ENCODE results near the gene RAPGEF2. TPM values are rescaled to one million over a fixed set of nuclear protein-coding genes. Genes with fewer than 3 reads are reported as not detected.
"Not testable (repeated sequence)": the region's sequence is repeated elsewhere in the genome, so short reads cannot be mapped to it uniquely, and the experiment has no call there.

RAPGEF2 gene
- total and polyA plus RNA-seq, 2 experiments from 2014 or later: 8.4 to 79.3 TPM

DNA sequence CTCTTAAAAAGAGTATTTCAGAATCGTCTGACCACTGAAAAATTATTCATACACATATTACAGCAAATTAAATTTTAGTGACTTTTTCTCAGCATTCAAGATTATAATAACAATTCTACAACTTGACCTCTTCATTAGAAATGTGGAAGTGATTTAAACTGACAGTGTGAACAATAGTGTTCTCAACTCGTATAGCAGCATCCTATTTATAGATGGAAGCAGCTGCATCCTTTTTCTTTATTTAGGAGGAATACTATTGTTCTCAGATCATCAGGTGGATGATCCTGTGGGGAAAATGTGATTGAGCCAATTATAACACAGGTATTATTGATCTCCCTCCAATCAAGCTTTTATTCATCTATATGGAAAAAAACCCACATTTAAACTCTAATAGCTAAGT, 56.7 kb downstream of the RAPGEF2 start:
- 82% methylated on average over 2 of the region's 2 CpGs for WGBS (ENCODE audit: low lambda C conversion rate, missing lambda C conversion rate)

DNA sequence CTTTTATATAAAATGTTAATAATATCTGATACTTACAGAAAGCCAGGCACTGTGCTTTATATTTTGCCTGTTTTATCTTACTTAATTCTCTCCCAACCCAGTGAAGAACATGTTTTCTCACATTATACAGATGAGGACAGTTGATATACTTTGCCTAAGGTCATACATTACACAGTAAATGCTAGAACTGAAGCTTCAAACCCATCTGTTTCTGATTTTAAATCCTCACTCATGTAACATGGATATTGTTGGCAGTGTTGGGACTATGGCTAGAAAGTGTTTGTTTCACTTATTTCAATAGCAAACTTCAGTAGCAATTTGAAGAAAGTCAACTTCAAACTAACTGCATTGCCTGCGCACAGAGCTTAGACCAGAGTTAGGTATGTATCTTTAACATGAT, 57.4 kb downstream of the RAPGEF2 start:
- Histone ChIP-seq H4K20me1 (ENCODE audit: insufficient read depth, poor library complexity, severe bottlenecking) (peaks cover 73% of the 10 kb centered on the region), H3K79me2 (peaks cover 96% of the 10 kb centered on the region)

More for the DNA sequence above, 56.7 kb downstream of the RAPGEF2 start:
- Histone ChIP-seq H2AFZ (no peak overlapping the region), H3K4me2 (no peak overlapping the region), H4K20me1 (ENCODE audit: insufficient read depth, poor library complexity, severe bottlenecking) (peaks cover 73% of the 10 kb centered on the region), H3K27me3 (no peaks in the 10 kb centered on the region), H3K27ac (no peak overlapping the region), H3K79me2 (peaks cover 96% of the 10 kb centered on the region), H3K36me3 (replicated peaks; ENCODE audit: insufficient read depth, low read depth) (no peaks in the 10 kb centered on the region), H3K9me3 (ENCODE audit: low read depth) (no peaks in the 10 kb centered on the region), H3K4me1 (ENCODE audit: insufficient read depth) (peaks cover 21% of the 10 kb centered on the region), H3K4me3 (no peak overlapping the region), H3K9me2 (replicated peaks; ENCODE audit: insufficient read depth) (no peaks in the 10 kb centered on the region)
- TF ChIP-seq, protein P1, sequence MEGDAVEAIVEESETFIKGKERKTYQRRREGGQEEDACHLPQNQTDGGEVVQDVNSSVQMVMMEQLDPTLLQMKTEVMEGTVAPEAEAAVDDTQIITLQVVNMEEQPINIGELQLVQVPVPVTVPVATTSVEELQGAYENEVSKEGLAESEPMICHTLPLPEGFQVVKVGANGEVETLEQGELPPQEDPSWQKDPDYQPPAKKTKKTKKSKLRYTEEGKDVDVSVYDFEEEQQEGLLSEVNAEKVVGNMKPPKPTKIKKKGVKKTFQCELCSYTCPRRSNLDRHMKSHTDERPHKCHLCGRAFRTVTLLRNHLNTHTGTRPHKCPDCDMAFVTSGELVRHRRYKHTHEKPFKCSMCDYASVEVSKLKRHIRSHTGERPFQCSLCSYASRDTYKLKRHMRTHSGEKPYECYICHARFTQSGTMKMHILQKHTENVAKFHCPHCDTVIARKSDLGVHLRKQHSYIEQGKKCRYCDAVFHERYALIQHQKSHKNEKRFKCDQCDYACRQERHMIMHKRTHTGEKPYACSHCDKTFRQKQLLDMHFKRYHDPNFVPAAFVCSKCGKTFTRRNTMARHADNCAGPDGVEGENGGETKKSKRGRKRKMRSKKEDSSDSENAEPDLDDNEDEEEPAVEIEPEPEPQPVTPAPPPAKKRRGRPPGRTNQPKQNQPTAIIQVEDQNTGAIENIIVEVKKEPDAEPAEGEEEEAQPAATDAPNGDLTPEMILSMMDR (IDR thresholded peaks at IDR 0.05; ENCODE audit: poor library complexity): no peak
- TF ChIP-seq EZH2 (IDR thresholded peaks at IDR 0.05; ENCODE audit: borderline replicate concordance) (no peak), EZH2phosphoT487 (IDR thresholded peaks at IDR 0.05; ENCODE audit: low read depth, severe bottlenecking, unreplicated experiment) (no peak)
- no peak for DNase-seq (ENCODE audit: low spot score)

DNA sequence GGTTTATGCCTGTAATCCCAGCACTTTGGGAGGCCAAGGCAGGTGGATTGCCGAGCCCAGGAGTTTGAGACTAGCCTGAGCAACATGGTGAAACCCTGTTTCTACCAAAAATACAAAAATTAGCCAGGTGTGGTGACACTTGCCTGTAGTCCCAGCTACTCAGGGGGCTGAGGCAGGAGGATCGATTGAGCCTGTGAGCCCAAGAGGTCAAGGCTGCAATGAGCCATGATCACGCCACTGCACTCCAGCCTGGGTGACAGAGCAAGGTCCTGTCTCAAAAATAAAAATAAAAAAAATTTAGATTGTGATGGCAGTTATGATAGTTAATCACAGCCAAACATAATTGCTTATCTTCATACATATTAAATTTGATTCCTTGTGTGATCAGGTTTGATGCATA, 58.6 kb downstream of the RAPGEF2 start:
- peaks cover 95% of the 10 kb centered on the region for H3K79me2 ChIP-seq
- 86% methylated on average over 3 of the region's 3 CpGs for WGBS (ENCODE audit: low lambda C conversion rate, missing lambda C conversion rate)
- H3K4me2 ChIP-seq; H3K27ac ChIP-seq; H3K27me3 ChIP-seq; H3K36me3 ChIP-seq (replicated peaks; ENCODE audit: insufficient read depth, low read depth); H2AFZ ChIP-seq; DNase-seq (ENCODE audit: low spot score); H3K9me3 ChIP-seq (ENCODE audit: low read depth); H3K4me3 ChIP-seq; H3K9me2 ChIP-seq (replicated peaks; ENCODE audit: insufficient read depth): not testable (repeated sequence)
- peaks cover 21% of the 10 kb centered on the region for H3K4me1 ChIP-seq (ENCODE audit: insufficient read depth)
- peaks cover 68% of the 10 kb centered on the region for H4K20me1 ChIP-seq (ENCODE audit: insufficient read depth, poor library complexity, severe bottlenecking)

More for the DNA sequence above, 57.4 kb downstream of the RAPGEF2 start:
- 93% methylated on average over 1 of the region's 1 CpG for WGBS (ENCODE audit: low lambda C conversion rate, missing lambda C conversion rate)
- no peaks in the 10 kb centered on the region for H3K9me2 ChIP-seq (replicated peaks; ENCODE audit: insufficient read depth)
- peaks cover 21% of the 10 kb centered on the region for H3K4me1 ChIP-seq (ENCODE audit: insufficient read depth)
- H3K4me2 ChIP-seq: peak overlapping the region; percentile 7
- no peaks in the 10 kb centered on the region for H3K36me3 ChIP-seq (replicated peaks; ENCODE audit: insufficient read depth, low read depth)
- no peak overlapping the region for H3K27ac ChIP-seq
- TF ChIP-seq EZH2 (IDR thresholded peaks at IDR 0.05; ENCODE audit: borderline replicate concordance): no peak
- TF ChIP-seq, protein P1 (IDR thresholded peaks at IDR 0.05; ENCODE audit: poor library complexity): no peak
- TF ChIP-seq EZH2phosphoT487 (IDR thresholded peaks at IDR 0.05; ENCODE audit: low read depth, severe bottlenecking, unreplicated experiment): no peak
- no peak overlapping the region for H2AFZ ChIP-seq
- DNase-seq (ENCODE audit: low spot score): no peak
- H3K9me3 ChIP-seq (ENCODE audit: low read depth): no peaks in the 10 kb centered on the region
- H3K27me3 ChIP-seq: no peaks in the 10 kb centered on the region
- no peak overlapping the region for H3K4me3 ChIP-seq

DNA sequence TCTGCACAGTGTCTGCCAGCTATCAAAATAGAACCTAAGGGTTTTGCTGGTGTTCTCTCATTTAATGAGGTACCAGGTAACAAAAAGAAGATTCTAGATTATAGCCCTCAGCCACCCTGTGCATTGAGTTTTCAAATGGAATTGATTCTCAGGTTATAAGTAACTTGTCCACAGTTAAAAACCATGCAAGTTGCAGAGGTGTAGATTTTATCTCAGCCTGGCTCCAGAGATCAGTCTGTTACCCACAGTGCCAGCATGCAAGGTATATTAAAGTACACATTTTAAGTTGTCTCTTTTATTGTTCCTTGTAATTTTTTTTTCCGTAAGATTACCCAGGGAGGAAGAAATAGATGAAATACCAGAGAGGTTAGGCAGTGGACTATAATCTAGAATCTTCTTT, 59.7 kb downstream of the RAPGEF2 start:
- H2AFZ ChIP-seq: no peak overlapping the region
- 78% methylated on average over 1 of the region's 1 CpG for WGBS (ENCODE audit: low lambda C conversion rate, missing lambda C conversion rate)
- DNase-seq (ENCODE audit: low spot score): no peak
- no peak overlapping the region for H3K4me3 ChIP-seq
- H3K9me2 ChIP-seq (replicated peaks; ENCODE audit: insufficient read depth): no peaks in the 10 kb centered on the region
- peaks cover 16% of the 10 kb centered on the region for H3K4me1 ChIP-seq (ENCODE audit: insufficient read depth)
- H3K4me2 ChIP-seq: no peak overlapping the region
- no peaks in the 10 kb centered on the region for H3K36me3 ChIP-seq (replicated peaks; ENCODE audit: insufficient read depth, low read depth)
- H3K9me3 ChIP-seq (ENCODE audit: low read depth): no peaks in the 10 kb centered on the region
- H3K79me2 ChIP-seq: peaks cover 95% of the 10 kb centered on the region
- peaks cover 58% of the 10 kb centered on the region for H4K20me1 ChIP-seq (ENCODE audit: insufficient read depth, poor library complexity, severe bottlenecking)
- no peaks in the 10 kb centered on the region for H3K27me3 ChIP-seq
- no peak overlapping the region for H3K27ac ChIP-seq
- TF ChIP-seq EZH2phosphoT487 (IDR thresholded peaks at IDR 0.05; ENCODE audit: low read depth, severe bottlenecking, unreplicated experiment) (no peak), EZH2 (IDR thresholded peaks at IDR 0.05; ENCODE audit: borderline replicate concordance) (no peak)
- TF ChIP-seq, protein P1 (IDR thresholded peaks at IDR 0.05; ENCODE audit: poor library complexity): no peak

Measured in hepatocyte (in vitro differentiated cells).